Naive B cell (primary cell): ENCODE data around the gene ADCY3. TPM values are rescaled to one million over a fixed set of nuclear protein-coding genes. Genes with fewer than 3 reads are reported as not detected.

ENCODE experiments used
- ATAC-seq, 2 donors: fragments of 150-1000 bp; cut with Tn5 transposase; 2 replicates each; pipeline ENCODE4 v1.10.0; 2021; ENCODE audit warnings: low read depth in 2 of 2, mild to moderate bottlenecking in 2 of 2, moderate library complexity in 2 of 2
- DNase-seq: peaks from one replicate; pipeline ENCODE4 v3.0.0; 2022
- H3K27ac Mint-ChIP-seq, 6 donors: one replicate each; pipeline ENCODE4 v1.8.0; 2020 to 2022; ENCODE audit warnings: mild to moderate bottlenecking in 6 of 6, mixed read lengths in 6 of 6, moderate library complexity in 5 of 6, inconsistent platforms in 2 of 6
- H3K27me3 Mint-ChIP-seq, 3 donors: one replicate each; pipeline ENCODE4 v1.8.0; 2021 to 2022; ENCODE audit warnings: mixed read lengths in 3 of 3, mild to moderate bottlenecking in 1 of 3
- H3K36me3 Mint-ChIP-seq, 2 donors: one replicate each; pipeline ENCODE4 v1.8.0; 2020 to 2022; ENCODE audit warnings: mixed read lengths in 2 of 2, inconsistent platforms in 1 of 2, mild to moderate bottlenecking in 1 of 2
- H3K4me1 Mint-ChIP-seq, 3 donors: one replicate each; pipeline ENCODE4 v1.8.0; 2020 to 2022; ENCODE audit warnings: mixed read lengths in 3 of 3, inconsistent platforms in 1 of 3, mild to moderate bottlenecking in 1 of 3, moderate library complexity in 1 of 3
- H3K4me3 Mint-ChIP-seq, 8 donors: one replicate each; pipeline ENCODE4 v1.8.0; 2020 to 2022; ENCODE audit warnings: mild to moderate bottlenecking in 8 of 8, mixed read lengths in 8 of 8, moderate library complexity in 8 of 8, inconsistent platforms in 2 of 8
- H3K9me3 Mint-ChIP-seq, 7 donors: one replicate each; pipeline ENCODE4 v1.8.0; 2020 to 2022; ENCODE audit warnings: mixed read lengths in 7 of 7, mild to moderate bottlenecking in 5 of 7, inconsistent platforms in 2 of 7, moderate library complexity in 1 of 7
- polyA plus RNA-seq, 6 donors: library from polyadenylated mRNA; unstranded; fragments of 300-500 nt; fragmentation: Illumina TruSeq; gene quantifications; one replicate each; pipeline ENCODE4 v1.2.3, GENCODE V29; 2021; ENCODE audit warnings: low read depth in 6 of 6

ADCY3 gene
- polyA plus RNA-seq, 6 donors from 2014 or later = 13.3 to 29.8 (median 20.7) TPM

GRCh38 chr2:24889221-24889620 is 30.8 kb downstream of the ADCY3 start:
- Mint-ChIP-seq H3K36me3 (peaks cover 0 to 8% of the 10 kb centered on the region in 2 donors), H3K4me1 (peaks cover 30 to 40% (median 31%) of the 10 kb centered on the region in 3 donors), H3K27me3 (no peaks in the 10 kb centered on the region), H3K9me3 (peaks cover 2 to 7% (median 5%) of the 10 kb centered on the region in 7 donors), H3K27ac (no peak overlapping the region), H3K4me3 (no peak overlapping the region)
- no peak for ATAC-seq
- no peak for DNase-seq

GRCh38 chr2:24888177-24888576 is 31.9 kb downstream of the ADCY3 start:
- peaks cover 39 to 50% (median 40%) of the 10 kb centered on the region in 3 donors for H3K4me1 Mint-ChIP-seq
- peak overlapping the region in 6 of 8 donors; percentile 8 to 65 (median 44) for H3K4me3 Mint-ChIP-seq
- H3K9me3 Mint-ChIP-seq = no peaks in the 10 kb centered on the region
- no peaks in the 10 kb centered on the region for H3K27me3 Mint-ChIP-seq
- H3K36me3 Mint-ChIP-seq = no peaks in the 10 kb centered on the region
- ATAC-seq (no peak), DNase-seq (no peak)
- peak overlapping the region; percentile 73 to 91 (median 88) for H3K27ac Mint-ChIP-seq

- H3K4me3 Mint-ChIP-seq = peak overlapping the region; percentile 80 to 96 (median 92)
These were observed 32.6 kb downstream of the ADCY3 start for GRCh38 chr2:24887307-24887874.

GRCh38 chr2:24886691-24887304 is 33.2 kb downstream of the ADCY3 start:
- H3K4me3 Mint-ChIP-seq = peak overlapping the region; percentile 80 to 96 (median 92)
- ATAC-seq = peak; percentile 83 to 85
- peak; percentile 48 for DNase-seq

More at GRCh38 chr2:24887307-24887874, 32.6 kb downstream of the ADCY3 start:
- Mint-ChIP-seq H3K36me3 (no peaks in the 10 kb centered on the region), H3K27me3 (no peaks in the 10 kb centered on the region), H3K4me1 (peaks cover 41 to 58% (median 46%) of the 10 kb centered on the region in 3 donors), H3K27ac (peak overlapping the region; percentile 86 to 99 (median 96)), H3K9me3 (no peaks in the 10 kb centered on the region)
- no peak for ATAC-seq
- DNase-seq = no peak

GRCh38 chr2:24886126-24886501 is 33.9 kb downstream of the ADCY3 start:
- peak overlapping the region; percentile 86 to 99 (median 96) for H3K27ac Mint-ChIP-seq
- no peaks in the 10 kb centered on the region for H3K27me3 Mint-ChIP-seq
- peaks cover 52 to 71% (median 57%) of the 10 kb centered on the region in 3 donors for H3K4me1 Mint-ChIP-seq
- ATAC-seq (no peak), DNase-seq (no peak)
- H3K4me3 Mint-ChIP-seq = peak overlapping the region; percentile 80 to 96 (median 92)
- no peaks in the 10 kb centered on the region for H3K36me3 Mint-ChIP-seq
- H3K9me3 Mint-ChIP-seq = no peaks in the 10 kb centered on the region

More at GRCh38 chr2:24886691-24887304, 33.2 kb downstream of the ADCY3 start:
- H3K27ac Mint-ChIP-seq = peak overlapping the region; percentile 86 to 99 (median 96)
- H3K36me3 Mint-ChIP-seq = no peaks in the 10 kb centered on the region
- H3K4me1 Mint-ChIP-seq = peaks cover 45 to 64% (median 52%) of the 10 kb centered on the region in 3 donors
- H3K9me3 Mint-ChIP-seq = no peaks in the 10 kb centered on the region
- H3K27me3 Mint-ChIP-seq = no peaks in the 10 kb centered on the region

GRCh38 chr2:24885221-24886125 is 34.6 kb downstream of the ADCY3 start:
- Mint-ChIP-seq H3K27me3 (no peaks in the 10 kb centered on the region), H3K4me1 (peaks cover 56 to 77% (median 64%) of the 10 kb centered on the region in 3 donors), H3K36me3 (no peaks in the 10 kb centered on the region), H3K4me3 (peak overlapping the region in 7 of 8 donors; percentile 14 to 96 (median 91)), H3K9me3 (no peaks in the 10 kb centered on the region), H3K27ac (peak overlapping the region; percentile 86 to 99 (median 96))
- peak; percentile 55 for DNase-seq
- peak; percentile 24 to 50 for ATAC-seq

DNA sequence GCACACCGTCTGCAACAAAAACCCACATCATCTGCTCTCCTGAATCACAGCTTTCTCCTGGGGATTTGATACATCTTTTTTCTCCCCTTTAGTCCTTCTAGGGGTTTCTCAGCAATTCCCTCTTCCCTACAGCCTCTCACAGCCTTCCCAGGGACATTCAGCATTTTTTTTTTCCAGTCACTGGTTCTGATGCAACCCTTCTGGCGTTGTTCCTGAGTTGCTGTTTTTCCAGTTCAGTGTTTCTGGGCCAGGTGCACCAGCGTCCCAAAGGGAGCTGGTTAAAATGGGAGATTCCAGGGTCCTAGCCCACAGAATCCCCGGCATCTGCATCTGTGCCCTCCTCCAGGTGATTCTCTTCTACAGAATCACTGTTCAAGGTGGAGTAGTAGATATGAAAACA is 36.1 kb downstream of the ADCY3 start:
- no peak for ATAC-seq
- H3K4me1 Mint-ChIP-seq = peaks cover 60 to 82% (median 68%) of the 10 kb centered on the region in 3 donors
- H3K36me3 Mint-ChIP-seq = no peaks in the 10 kb centered on the region
- DNase-seq = no peak
- H3K27ac Mint-ChIP-seq = peak overlapping the region in 5 of 6 donors; percentile 48 to 86 (median 75)
- H3K9me3 Mint-ChIP-seq = no peaks in the 10 kb centered on the region
- H3K27me3 Mint-ChIP-seq = no peaks in the 10 kb centered on the region
- H3K4me3 Mint-ChIP-seq = peak overlapping the region in 3 of 8 donors; percentile 16 to 31 (median 16)

- Mint-ChIP-seq H3K27me3 (no peaks in the 10 kb centered on the region), H3K27ac (peak overlapping the region in 2 of 6 donors; percentile 49 to 54), H3K4me3 (peak overlapping the region in 2 of 8 donors; percentile 37 to 55), H3K9me3 (no peaks in the 10 kb centered on the region), H3K4me1 (peaks cover 52 to 70% (median 61%) of the 10 kb centered on the region in 3 donors), H3K36me3 (no peaks in the 10 kb centered on the region)
- no peak for DNase-seq
- no peak for ATAC-seq
These were observed 38.4 kb downstream of the ADCY3 start for GRCh38 chr2:24881623-24882022.

DNA sequence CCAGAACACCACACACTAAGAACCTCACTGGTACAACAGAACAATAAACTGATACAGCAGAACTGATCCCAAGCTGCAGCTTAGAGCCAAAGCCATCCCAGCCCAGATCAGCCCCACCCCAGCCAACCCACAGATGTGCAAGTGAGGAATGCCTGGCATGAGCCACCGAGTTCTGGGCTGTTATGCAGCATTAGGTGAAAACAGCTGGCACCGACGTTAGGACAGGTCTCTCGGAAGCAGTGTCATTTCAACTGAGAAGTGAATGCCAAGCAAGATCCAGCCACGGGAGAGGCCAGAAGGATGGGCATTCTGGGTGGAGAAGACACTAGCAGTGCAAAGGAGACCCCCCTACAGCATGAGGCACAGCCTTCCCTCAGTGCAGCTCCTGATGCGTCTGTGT is 38.9 kb downstream of the ADCY3 start:
- DNase-seq = no peak
- no peaks in the 10 kb centered on the region for H3K36me3 Mint-ChIP-seq
- ATAC-seq = no peak
- peak overlapping the region in 2 of 6 donors; percentile 4 to 75 for H3K27ac Mint-ChIP-seq
- H3K9me3 Mint-ChIP-seq = no peaks in the 10 kb centered on the region
- no peak overlapping the region for H3K4me3 Mint-ChIP-seq
- H3K27me3 Mint-ChIP-seq = no peaks in the 10 kb centered on the region
- peaks cover 47 to 65% (median 56%) of the 10 kb centered on the region in 3 donors for H3K4me1 Mint-ChIP-seq

- Mint-ChIP-seq H3K36me3 (no peaks in the 10 kb centered on the region), H3K4me3 (no peak overlapping the region), H3K9me3 (no peaks in the 10 kb centered on the region), H3K27me3 (no peaks in the 10 kb centered on the region), H3K4me1 (peaks cover 27 to 42% (median 30%) of the 10 kb centered on the region in 3 donors), H3K27ac (no peak overlapping the region)
- DNase-seq (no peak), ATAC-seq (no peak)
These were observed 41.7 kb downstream of the ADCY3 start for GRCh38 chr2:24878341-24878740.

DNA sequence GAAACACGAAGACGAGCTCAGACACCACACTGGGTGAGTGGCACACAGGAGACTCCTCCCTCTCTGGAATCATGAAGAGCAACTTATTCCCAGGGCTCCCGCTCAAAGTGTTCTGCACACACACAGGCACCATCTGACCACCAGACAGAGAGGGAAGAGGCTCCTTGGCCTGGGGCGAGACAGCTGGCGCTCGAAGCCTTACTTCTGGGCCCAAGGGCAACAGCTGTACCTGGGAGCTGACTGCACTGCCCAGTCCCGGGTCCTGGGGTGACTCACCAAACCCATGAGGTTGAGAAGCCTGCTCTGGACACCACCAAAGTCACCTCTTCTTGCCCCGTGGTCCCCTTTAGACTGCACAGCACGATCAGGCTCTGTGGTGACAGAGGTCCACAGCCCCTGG is 42.4 kb downstream of the ADCY3 start:
- DNase-seq (no peak), ATAC-seq (no peak)
- Mint-ChIP-seq H3K4me1 (peaks cover 24 to 35% (median 27%) of the 10 kb centered on the region in 3 donors), H3K36me3 (no peaks in the 10 kb centered on the region), H3K9me3 (no peaks in the 10 kb centered on the region), H3K27ac (no peak overlapping the region), H3K27me3 (no peaks in the 10 kb centered on the region), H3K4me3 (no peak overlapping the region)

DNA sequence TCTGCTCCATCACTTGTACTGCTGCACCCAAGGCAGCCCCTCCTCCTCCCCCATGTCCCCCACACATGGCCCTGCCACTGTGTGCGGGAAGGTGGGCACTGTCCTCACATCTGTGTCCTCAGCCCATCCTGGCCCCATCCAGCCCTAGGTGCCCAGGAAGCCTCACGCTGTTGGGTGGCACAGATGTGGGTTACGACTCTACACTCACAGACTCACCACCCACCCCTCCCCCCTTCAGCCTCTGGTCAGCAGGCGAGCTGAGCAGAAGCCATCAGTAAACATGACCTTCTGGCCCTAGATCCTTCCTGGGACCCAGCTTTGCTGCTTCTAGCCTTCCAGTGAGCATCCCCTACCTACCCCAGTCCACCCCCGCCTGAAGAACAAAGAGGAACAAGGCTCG is 43.0 kb downstream of the ADCY3 start:
- Mint-ChIP-seq H3K4me3 (no peak overlapping the region), H3K36me3 (no peaks in the 10 kb centered on the region), H3K27ac (no peak overlapping the region), H3K4me1 (peaks cover 19 to 30% (median 22%) of the 10 kb centered on the region in 3 donors), H3K27me3 (no peaks in the 10 kb centered on the region), H3K9me3 (no peaks in the 10 kb centered on the region)
- ATAC-seq = no peak
- DNase-seq = no peak

- Mint-ChIP-seq H3K27me3 (no peaks in the 10 kb centered on the region), H3K4me3 (no peak overlapping the region), H3K4me1 (peaks cover 9 to 18% (median 12%) of the 10 kb centered on the region in 3 donors), H3K36me3 (peaks cover 5 to 12% of the 10 kb centered on the region in 2 donors), H3K27ac (peak overlapping the region in 1 of 6 donors; percentile 26), H3K9me3 (no peaks in the 10 kb centered on the region)
- ATAC-seq = no peak
- no peak for DNase-seq
These were observed 44.1 kb downstream of the ADCY3 start for GRCh38 chr2:24875901-24876300.
